Prostate gland (tissue), 2 donors: Measurements from ENCODE around the gene ITGA1. TPM values are rescaled to one million over a fixed set of nuclear protein-coding genes. Genes with fewer than 3 reads are reported as not detected.

Experiments
- DNase-seq: peaks from one replicate; pipeline ENCODE4 v3.0.0-alpha.2; 2019; ENCODE audit warnings: low spot score
- H3K27ac ChIP-seq, 2 donors: fragments of 200-600 bp; sonication (generic); 2 replicates each; pipeline ENCODE4 v1.5.1; 2017 to 2019
- H3K27me3 ChIP-seq: fragments of 200-600 bp; sonication (generic); replicated peaks from 2 replicates; pipeline ENCODE4 v1.5.1; 2019; ENCODE audit not compliant: insufficient read depth
- H3K36me3 ChIP-seq, 2 donors: fragments of 200-600 bp; sonication (generic); 1 replicate in 1 of 2; 2 replicates in 1 of 2; pipeline versions ENCODE4 v1.5.1 to v1.8.1; 2017 to 2019
- H3K4me1 ChIP-seq: fragments of 200-600 bp; sonication (generic); replicated peaks from 2 replicates; pipeline ENCODE4 v1.5.1; 2019
- H3K4me3 ChIP-seq, 2 donors: fragments of 200-600 bp; sonication (generic); 2 replicates each; pipeline ENCODE4 v1.5.1; 2017 to 2019
- H3K9me3 ChIP-seq: fragments of 200-600 bp; sonication (generic); 2 replicates; pipeline ENCODE4 v1.5.1; 2017
- POLR2A ChIP-seq: fragments of 450-650 bp; IDR thresholded peaks from one replicate; pipeline ENCODE4 v1.6.1; 2016; ENCODE audit warnings: antibody characterized with exemption, mild to moderate bottlenecking
- POLR2AphosphoS5 ChIP-seq: sonication (generic); formaldehyde crosslinking; IDR thresholded peaks from one replicate; pipeline ENCODE4 v1.6.1; 2017; ENCODE audit warnings: antibody characterized with exemption
- whole genome bisulfite sequencing: methylation state at CpG from one replicate; pipeline ENCODE4 v1.1.5; 2018; 5-methylcytosine and 5-hydroxymethylcytosine counted together
- intact Hi-C: fragments of 100-400 bp; cut with DNase I; formaldehyde crosslinking; loops from one replicate; pipeline ENCODE4 v1.14.2; 2022
- total RNA-seq, 2 donors: library from RNA; depleted of rRNA; stranded (reverse); fragments of >200 nt; gene quantifications; one replicate each; pipeline ENCODE4 v1.1.0, GENCODE V29; 2016
- TF ChIP-seq, protein P1 (sequence below), 4 experiments: fragments of 200-600 bp in 2 of 4; fragments of 450-650 bp in 2 of 4; sonication (generic) in 2 of 4; IDR thresholded peaks; 1 replicate in 3 of 4; 2 replicates in 1 of 4; pipeline ENCODE4 v1.5.1; 2016 to 2019; ENCODE audit warnings: antibody characterized with exemption in 4 of 4, mild to moderate bottlenecking in 2 of 4, moderate library complexity in 2 of 4

The ITGA1 gene
- total RNA-seq, 2 donors from 2014 or later = 43.7 to 78.3 TPM

DNA sequence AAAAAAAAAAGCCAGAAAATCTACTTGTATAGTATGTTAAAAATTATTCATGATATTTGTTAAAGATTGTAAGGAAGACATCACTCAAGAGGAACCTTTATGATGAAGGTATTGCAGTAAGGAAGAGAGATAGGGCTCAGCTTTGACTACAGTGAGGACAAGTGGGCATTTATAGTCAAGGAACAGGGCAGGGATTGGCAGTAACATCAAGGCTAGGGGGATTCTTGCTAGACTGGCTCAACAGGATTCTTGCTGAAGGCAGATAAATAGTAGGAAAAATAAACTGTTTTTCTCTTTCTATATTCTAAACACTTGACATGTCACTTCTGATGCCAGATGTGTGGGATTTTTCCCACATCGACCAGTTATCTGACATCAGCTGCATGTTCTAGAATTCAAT is 96.7 kb downstream of the ITGA1 start:
- H3K9me3 ChIP-seq = no peaks in the 10 kb centered on the region
- DNase-seq = no peak

DNA sequence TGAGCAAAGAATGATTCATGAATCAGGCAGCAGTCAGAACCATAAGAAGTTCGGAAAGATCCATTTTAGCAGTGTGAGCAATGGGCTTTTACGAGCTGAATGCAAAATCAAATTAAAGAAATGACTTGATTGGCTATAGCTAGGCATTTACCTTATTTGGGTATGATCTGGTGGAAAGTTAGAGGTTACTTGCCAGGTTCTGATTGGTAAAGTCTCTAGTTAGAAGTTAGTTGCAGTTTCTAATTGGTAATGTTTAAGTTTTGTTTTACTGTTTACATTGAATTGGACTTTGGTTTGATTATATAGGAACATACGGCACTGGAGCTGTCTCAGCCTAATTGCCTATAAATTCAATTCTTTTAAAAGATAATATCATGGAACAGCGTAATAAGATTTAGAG is 97.9 kb downstream of the ITGA1 start:
- WGBS = 76% methylated on average over 4 of the region's 4 CpGs
- intact Hi-C loops = no loop called here
- no peaks in the 10 kb centered on the region for H3K27me3 ChIP-seq
- H3K4me3 ChIP-seq = no peak overlapping the region
- no peak overlapping the region for H3K27ac ChIP-seq
- TF ChIP-seq, protein P1, sequence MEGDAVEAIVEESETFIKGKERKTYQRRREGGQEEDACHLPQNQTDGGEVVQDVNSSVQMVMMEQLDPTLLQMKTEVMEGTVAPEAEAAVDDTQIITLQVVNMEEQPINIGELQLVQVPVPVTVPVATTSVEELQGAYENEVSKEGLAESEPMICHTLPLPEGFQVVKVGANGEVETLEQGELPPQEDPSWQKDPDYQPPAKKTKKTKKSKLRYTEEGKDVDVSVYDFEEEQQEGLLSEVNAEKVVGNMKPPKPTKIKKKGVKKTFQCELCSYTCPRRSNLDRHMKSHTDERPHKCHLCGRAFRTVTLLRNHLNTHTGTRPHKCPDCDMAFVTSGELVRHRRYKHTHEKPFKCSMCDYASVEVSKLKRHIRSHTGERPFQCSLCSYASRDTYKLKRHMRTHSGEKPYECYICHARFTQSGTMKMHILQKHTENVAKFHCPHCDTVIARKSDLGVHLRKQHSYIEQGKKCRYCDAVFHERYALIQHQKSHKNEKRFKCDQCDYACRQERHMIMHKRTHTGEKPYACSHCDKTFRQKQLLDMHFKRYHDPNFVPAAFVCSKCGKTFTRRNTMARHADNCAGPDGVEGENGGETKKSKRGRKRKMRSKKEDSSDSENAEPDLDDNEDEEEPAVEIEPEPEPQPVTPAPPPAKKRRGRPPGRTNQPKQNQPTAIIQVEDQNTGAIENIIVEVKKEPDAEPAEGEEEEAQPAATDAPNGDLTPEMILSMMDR (IDR thresholded peaks at IDR 0.05) = no peak
- TF ChIP-seq POLR2A = no peak
- no peak for TF ChIP-seq POLR2AphosphoS5
- no peaks in the 10 kb centered on the region for H3K9me3 ChIP-seq
- no peaks in the 10 kb centered on the region for H3K36me3 ChIP-seq
- DNase-seq = no peak
- no peaks in the 10 kb centered on the region for H3K4me1 ChIP-seq

More for the DNA sequence above, 96.7 kb downstream of the ITGA1 start:
- intact Hi-C loops = no loop called here
- no peaks in the 10 kb centered on the region for H3K4me1 ChIP-seq
- H3K27me3 ChIP-seq = no peaks in the 10 kb centered on the region
- no peaks in the 10 kb centered on the region for H3K36me3 ChIP-seq
- H3K27ac ChIP-seq = no peak overlapping the region
- no peak overlapping the region for H3K4me3 ChIP-seq
- 30% methylated on average over 1 of the region's 1 CpG for WGBS
- TF ChIP-seq, protein P1 (IDR thresholded peaks at IDR 0.05) = no peak
- TF ChIP-seq POLR2AphosphoS5 (no peak), POLR2A (no peak)

DNA sequence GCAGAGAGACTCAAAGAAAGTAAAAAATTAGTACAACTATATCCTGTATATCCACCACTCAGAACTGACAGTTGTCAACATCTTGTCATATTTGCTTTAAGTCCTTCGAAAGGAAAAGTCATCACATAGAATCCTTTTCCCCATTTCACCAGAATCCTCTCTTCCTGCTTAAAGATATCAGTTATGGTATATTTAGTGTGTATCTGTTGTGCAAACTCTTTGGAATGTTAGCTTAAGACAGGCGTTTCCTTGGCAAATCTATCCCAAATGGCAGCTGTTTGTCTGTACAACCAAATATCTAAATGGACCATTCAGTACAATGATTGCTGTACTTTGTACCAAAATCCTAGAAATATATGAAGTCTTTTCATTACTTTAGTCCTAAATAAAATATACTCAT is 98.5 kb downstream of the ITGA1 start:
- no peaks in the 10 kb centered on the region for H3K9me3 ChIP-seq
- no peak overlapping the region for H3K27ac ChIP-seq
- H3K27me3 ChIP-seq = no peaks in the 10 kb centered on the region
- no peaks in the 10 kb centered on the region for H3K4me1 ChIP-seq
- TF ChIP-seq, protein P1 (IDR thresholded peaks at IDR 0.05) = no peak
- H3K4me3 ChIP-seq = no peak overlapping the region
- no peak for DNase-seq
- H3K36me3 ChIP-seq = no peaks in the 10 kb centered on the region
- intact Hi-C loops = no loop called here
- WGBS = 90% methylated on average over 2 of the region's 2 CpGs

DNA sequence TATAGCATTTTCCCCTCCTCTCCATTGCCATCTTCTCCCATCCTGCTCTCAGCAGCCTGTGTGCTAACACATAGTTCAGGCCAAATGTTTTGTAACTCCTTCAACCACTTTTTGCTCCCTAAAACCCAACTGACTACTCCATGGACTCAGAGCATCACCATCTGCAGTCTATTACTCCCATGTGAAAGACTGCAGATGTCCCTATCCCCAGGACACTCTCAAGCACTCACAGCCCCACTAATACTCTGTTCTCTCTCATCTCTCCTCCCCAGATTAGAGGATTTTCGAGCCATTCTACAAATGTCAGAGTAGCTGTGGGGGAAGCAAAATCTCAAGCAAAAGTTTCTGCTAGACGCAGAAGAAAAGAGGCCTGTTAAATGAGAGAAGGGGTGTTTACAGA is 99.3 kb downstream of the ITGA1 start:
- TF ChIP-seq POLR2AphosphoS5 (no peak), POLR2A (no peak)
- TF ChIP-seq, protein P1 (IDR thresholded peaks at IDR 0.05) = no peak
- WGBS = 71% methylated on average over 2 of the region's 2 CpGs

DNA sequence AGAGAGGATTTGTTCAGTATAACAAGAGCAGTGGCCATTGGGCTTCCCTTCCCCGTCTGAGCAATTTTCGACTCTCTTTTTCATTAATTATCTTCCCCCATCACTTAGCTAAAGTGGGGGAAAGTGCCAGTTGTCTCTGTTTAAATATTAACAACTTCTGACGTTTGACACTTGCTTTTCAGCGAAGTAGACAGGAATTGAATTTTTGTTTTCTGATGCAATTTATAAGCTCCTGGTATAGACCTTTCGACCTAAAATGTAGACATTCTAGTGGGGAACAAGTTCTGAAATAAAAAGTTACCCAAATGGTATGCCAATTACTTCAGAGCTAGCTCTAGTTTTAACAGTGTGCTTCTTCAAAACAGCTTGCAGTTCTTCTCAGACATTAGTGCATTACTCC is 100.6 kb downstream of the ITGA1 start:
- Histone ChIP-seq H3K4me3 (no peak overlapping the region), H3K27me3 (no peaks in the 10 kb centered on the region), H3K4me1 (peaks cover 4% of the 10 kb centered on the region), H3K36me3 (no peaks in the 10 kb centered on the region), H3K27ac (no peak overlapping the region), H3K9me3 (no peaks in the 10 kb centered on the region)
- no peak for DNase-seq
- 83% methylated on average over 5 of the region's 5 CpGs for WGBS
- no peak for TF ChIP-seq POLR2A
- TF ChIP-seq POLR2AphosphoS5 = no peak
- TF ChIP-seq, protein P1 (IDR thresholded peaks at IDR 0.05) = no peak
- intact Hi-C loops = no loop called here

More for the DNA sequence above, 99.3 kb downstream of the ITGA1 start:
- Histone ChIP-seq H3K36me3 (no peaks in the 10 kb centered on the region), H3K4me1 (no peaks in the 10 kb centered on the region), H3K27me3 (no peaks in the 10 kb centered on the region), H3K27ac (no peak overlapping the region), H3K9me3 (no peaks in the 10 kb centered on the region), H3K4me3 (no peak overlapping the region)
- DNase-seq = no peak
- intact Hi-C loops = no loop called here
